H4 (cell line): ENCODE results near the gene SLCO3A1. TPM values are rescaled to one million over a fixed set of nuclear protein-coding genes. Genes with fewer than 3 reads are reported as not detected.

Experiments used
- DNase-seq: peaks from one replicate; pipeline ENCODE4 v3.0.0-alpha.2; 2015; ENCODE audit warnings: low spot score
- total RNA-seq: library from RNA; depleted of rRNA; stranded (reverse); fragments of >200 nt; shearing (Covaris generic); gene quantifications from 2 replicates; pipeline ENCODE4 v1.2.3, GENCODE V29; 2014

The SLCO3A1 gene
- total RNA-seq, 1 experiment from 2014 or later = 9.3 TPM

DNA sequence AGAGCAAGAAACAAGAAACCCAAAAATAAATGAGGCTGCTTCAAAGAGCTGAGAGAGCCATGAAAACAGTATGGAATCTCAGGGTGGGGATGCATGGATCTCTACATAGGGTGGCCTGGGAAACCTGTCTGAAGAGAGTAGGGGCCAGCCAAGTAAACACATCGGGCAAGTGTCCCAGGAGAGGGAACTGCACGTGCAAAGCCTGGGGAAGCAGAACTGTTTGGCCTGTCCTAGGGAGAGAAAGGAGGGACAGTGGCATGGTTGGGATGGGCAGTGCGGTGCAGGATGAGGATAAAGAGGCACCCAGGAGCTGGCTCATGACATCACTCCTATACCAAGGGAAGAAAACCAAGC, 271.1 kb downstream of the SLCO3A1 start:
- no peak for DNase-seq

GRCh38 chr15:92128788-92129187, 275.3 kb downstream of the SLCO3A1 start:
- DNase-seq = no peak

GRCh38 chr15:92130244-92130643, 276.7 kb downstream of the SLCO3A1 start:
- no peak for DNase-seq

GRCh38 chr15:92130906-92131305, 277.4 kb downstream of the SLCO3A1 start:
- no peak for DNase-seq

DNA sequence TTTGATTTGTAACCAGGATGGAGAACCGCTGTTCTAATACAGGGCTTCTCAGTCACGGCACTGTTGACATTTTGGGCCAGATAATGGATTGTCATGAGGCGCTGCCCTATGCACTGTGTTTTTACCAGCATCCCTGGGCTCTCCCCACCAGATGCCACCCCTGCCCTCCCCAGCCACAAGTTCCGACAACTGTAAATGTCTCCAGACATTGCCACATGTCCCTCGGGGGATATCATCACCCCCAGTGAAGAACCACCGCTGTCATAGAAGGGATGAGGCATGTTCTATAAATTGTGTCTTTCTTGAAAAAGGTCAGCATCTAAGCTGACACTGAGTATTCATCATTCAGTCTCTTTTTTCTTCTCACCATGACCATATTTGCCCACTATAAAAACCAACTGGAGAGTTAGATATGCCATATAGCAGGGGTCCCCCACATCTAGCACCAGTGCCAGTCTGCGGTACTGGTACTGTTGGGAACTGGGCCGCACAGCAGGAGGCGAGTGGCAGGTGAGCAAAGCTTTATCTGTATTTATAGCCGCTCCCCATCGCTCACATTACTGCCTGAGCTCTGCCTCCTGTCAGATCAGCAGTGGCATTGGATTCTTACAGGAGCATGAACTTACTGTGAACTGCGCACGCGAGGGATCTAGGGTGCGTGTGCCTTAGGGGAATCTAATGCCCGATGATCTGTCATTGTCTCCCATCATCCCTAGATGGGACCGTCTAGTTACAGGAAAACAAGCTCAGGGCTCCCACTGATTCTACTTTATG, 279.7 kb downstream of the SLCO3A1 start:
- no peak for DNase-seq

GRCh38 chr15:92140796-92141195, 287.3 kb downstream of the SLCO3A1 start:
- DNase-seq = no peak

DNA sequence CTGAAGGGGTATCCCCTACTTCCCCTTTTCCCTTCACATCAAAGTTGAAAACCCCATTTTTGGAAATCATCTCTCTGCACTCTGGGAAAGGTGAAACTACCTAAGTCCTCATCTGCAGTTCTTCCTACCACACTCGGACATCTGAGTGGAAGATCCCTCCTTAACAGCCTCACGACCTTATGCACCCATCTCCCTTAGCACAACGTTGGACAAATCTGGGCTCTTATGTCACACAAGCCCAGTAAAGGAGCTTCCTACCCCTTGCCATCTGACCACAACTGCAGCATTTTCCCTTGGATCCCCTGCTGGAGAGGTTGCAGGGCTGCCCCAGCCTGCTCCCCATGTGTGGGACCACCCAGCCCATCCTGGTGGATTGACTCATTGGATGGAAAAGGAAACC, 288.1 kb downstream of the SLCO3A1 start:
- DNase-seq = no peak

- no peak for DNase-seq
These were observed 289.0 kb downstream of the SLCO3A1 start for GRCh38 chr15:92142242-92143232.

DNA sequence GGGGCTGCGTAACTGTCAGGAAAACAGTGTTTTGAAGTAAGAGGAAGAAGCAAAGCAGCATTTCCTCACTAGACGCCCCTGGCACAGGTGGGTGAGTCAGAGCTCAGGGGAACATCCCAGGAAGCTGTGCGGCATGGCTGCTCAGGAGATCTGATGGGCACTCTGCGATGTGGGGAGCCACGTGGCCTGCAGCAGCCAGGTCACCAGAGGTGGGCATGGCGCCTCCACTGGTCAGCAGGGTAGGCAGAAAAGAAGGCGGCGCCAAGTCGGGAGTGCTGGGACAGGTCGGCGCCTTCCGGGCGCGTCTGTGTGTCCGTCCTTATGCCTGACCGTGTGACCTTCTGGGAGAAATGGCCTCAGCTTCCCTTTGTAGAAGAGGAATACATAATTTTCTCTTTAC, 290.3 kb downstream of the SLCO3A1 start:
- no peak for DNase-seq

DNA sequence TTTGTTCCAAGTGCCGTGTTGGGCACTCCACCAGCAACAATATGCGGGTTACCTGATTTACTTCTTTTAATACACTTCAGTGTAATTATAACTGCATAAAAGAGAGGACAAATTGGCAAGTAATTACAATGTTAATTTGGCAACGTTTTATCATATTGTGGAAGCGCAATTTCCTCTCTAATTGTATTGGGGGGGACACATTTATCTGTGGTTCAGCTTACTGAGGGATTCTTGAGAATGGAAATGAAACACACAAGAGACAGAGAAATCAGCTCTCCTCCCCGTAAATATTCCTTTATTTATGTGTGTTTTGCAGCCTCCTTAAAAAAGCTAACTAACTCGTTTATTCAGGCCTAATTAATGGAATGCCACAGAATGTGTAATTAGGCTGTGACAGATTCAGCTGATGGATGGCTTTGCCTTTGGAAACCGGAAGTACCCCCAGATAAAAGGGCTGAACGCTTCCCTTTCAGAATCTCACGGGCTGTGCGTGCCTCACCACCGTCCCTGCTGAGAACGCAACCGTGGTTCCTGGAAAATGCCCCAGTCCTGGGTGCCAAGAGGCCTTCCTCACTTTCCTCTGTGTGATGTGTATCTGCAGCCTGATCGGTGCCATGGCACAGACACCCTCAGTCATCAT, 293.1 kb downstream of the SLCO3A1 start:
- no peak for DNase-seq

DNA sequence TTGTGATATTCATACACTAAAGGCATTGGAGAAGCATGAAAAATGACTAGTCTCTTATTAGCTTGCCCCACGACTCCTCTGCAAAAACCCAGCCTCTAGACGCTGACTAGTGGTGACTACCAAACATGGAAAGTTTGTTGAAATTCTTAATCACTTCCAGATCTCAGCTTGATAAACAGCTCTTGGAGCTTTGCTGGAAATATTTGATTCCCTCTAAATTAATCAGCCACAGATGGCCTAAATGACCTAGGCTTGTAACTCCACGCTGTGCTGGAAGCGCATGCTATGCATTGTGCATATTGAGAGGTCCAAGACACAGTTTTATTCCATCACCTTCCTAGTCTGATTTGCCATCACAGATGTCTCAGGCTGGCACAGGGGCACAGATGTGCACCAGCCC, 295.5 kb downstream of the SLCO3A1 start:
- no peak for DNase-seq

DNA sequence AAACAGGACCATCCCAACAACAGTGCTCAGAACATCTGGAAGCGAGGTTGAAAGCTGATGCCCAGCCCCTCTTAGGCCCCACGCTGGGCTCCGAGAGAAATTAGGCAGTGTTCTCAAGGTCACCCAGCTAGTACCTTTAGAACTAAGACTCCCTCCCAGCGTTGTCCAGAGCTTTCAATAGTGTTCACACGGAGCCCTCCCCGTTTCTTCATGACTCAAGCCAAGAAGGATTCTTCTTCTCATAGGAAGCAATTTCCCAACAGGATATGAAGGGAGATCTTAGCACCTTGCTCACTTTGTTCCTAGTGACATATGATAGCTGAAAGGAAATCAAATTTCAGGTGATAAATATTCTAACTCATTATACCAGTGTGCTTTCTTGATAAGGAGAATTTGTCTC, 296.0 kb downstream of the SLCO3A1 start:
- no peak for DNase-seq

- no peak for DNase-seq
These were observed 297.7 kb downstream of the SLCO3A1 start for GRCh38 chr15:92151168-92151567.

DNA sequence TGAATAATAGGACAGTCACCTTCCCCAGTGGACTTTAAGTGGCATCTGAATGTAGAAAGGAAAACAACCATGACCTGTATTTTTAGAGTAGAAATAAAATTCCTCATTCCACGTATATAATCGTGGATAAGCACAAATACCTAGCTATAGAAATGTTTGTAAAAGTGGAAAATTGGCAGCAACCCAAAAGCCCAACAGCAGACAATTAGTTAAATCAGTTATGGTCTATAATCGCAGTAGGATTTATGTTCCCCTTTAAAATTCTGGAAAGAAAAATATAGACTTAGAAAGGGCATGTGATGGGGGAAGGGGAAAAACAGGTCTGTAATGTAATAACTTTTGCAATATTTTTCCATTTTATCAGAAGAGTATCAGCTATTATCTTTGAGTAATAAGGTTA, 298.2 kb downstream of the SLCO3A1 start:
- DNase-seq = no peak

- DNase-seq = no peak
These were observed 299.5 kb downstream of the SLCO3A1 start for GRCh38 chr15:92152983-92153382.

GRCh38 chr15:92153620-92154019, 300.1 kb downstream of the SLCO3A1 start:
- no peak for DNase-seq

GRCh38 chr15:92155934-92156333, 302.4 kb downstream of the SLCO3A1 start:
- no peak for DNase-seq

DNA sequence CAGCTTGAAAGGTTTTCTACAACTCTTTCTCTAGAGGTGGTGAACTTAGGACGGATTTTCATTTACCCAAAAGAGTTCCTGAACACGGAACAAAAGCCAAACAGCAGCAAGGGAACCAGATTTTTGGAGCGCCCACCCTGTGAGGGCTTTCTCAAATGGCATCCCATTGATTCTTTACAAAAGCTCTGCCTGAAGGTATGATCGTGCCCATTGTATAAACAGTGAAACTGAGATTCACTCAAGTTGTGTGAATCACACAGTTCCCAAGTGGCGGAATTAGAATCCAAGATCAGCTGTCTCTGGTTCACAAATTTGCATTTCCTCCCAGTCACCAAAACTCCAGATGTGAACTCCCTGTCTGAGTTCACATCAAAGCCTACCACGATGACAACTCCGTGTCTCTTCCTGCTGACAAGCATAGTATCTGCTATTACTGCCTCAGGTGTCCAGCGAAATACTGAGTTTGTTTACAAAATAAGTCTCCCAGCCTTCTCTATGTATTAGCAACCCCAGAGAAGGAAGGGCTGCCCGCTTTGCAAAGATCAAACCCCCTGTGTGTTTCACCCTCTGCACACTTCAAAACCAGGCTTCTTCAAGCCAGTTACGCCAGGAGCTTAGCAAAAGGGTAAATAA, 304.3 kb downstream of the SLCO3A1 start:
- DNase-seq = no peak

DNA sequence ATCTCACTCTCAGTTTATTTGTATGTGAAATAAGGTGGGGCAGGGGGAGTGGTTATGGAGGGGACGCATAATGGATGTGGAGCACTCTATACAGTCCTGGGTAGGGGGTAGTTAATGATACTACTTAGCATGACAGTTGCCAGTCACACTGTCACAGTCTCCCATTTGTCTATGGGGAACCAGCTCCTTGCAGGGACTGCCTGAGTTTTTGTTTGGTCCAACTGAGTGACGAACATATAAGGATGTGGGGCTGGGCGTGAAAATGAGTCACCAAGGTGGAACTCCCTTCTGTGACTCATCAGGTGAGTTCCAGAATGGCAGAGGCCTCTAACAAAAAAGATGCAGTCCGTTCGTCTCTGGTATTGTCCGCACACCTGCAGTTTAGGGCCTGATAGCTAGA, 304.9 kb downstream of the SLCO3A1 start:
- DNase-seq = no peak

DNA sequence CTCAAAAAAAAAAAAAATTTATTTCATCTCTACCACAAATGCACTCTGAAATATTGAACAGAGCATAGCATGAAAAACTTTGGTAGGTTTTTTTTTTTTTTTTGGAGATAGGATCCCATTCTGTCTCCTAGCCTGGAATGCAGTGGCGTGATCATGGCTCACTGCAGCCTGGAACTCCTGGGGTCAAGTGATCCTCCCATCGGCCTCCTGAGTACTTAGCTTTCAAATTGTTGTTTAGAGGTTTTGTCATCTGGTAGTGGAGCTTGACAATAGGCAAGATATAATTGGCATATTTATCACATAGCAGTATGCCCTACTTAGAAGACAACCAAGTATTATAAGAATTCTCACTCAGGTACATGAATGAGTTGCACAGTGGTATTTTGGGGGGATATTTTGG, 306.0 kb downstream of the SLCO3A1 start:
- no peak for DNase-seq

DNA sequence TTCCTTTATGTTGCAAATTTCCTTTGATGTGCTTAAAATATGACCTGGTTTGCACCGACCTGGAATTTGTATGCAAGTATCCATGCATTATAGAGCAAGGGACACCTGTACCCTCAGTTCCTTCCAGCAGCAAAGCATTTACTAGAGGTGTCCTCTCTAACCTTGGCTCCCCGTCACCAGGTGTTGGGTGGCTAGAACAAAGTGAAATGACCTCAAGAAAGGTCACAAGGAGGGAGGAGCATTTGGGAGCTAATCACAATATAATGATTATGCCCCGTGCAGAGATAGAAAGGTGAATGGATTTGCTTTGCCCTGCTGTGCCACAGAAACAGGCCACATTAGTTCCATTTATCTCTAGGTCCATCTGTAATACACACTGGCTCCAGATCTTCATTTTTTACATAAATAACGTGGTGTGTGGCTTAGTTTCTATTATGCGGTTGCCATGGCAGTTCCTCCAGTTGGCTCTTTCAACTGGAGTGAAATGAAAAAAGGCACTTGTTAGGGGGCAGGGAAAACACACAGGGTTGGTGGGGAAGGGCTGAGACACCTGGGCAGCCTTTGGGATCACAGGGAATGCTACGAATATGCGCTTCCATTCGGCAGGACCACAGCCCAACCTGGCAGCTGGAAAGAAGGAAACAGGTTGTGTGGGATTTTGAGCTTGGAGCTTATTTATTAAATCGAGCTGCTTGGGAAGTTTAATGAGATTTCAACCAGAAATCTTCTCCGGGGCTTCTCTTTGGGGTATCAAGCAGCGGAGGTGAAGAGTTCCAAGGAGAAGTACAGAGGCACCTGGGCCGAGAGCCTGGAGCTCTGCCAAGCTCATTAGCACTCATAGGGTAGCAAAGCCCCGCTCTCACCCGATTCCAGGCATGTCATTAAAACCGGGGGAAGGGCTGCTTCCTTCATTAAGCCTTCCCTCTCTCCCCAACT, 306.7 kb downstream of the SLCO3A1 start:
- no peak for DNase-seq
